NCI-H2196 treated with DMSO at 0.1 percent for 48 hours (cell line): Measurements from ENCODE around the gene DNAAF8.
"Not testable (repeated sequence)": the region's sequence is repeated elsewhere in the genome, so short reads cannot be mapped to it uniquely, and the experiment has no call there.

Experiments used
- DNase-seq: peaks from one replicate; lab custom pipeline; 2025; ENCODE audit not compliant: unreplicated experiment; lab: John Stamatoyannopoulos, UW

The DNAAF8 gene

GRCh38 chr16:4780235-4780634, 45.9 kb downstream of the DNAAF8 start:
- DNase-seq: no peak

GRCh38 chr16:4783251-4783950, 49.1 kb downstream of the DNAAF8 start:
- no peak for DNase-seq

- no peak for DNase-seq
These were observed 49.6 kb downstream of the DNAAF8 start for GRCh38 chr16:4783951-4784336.

- DNase-seq: not testable (repeated sequence)
These were observed 50.2 kb downstream of the DNAAF8 start for GRCh38 chr16:4784444-4784987.

- no peak for DNase-seq
These were observed 51.6 kb downstream of the DNAAF8 start for GRCh38 chr16:4785758-4786433.

GRCh38 chr16:4787068-4787467, 52.7 kb downstream of the DNAAF8 start:
- no peak for DNase-seq

- no peak for DNase-seq
These were observed 53.5 kb downstream of the DNAAF8 start, which contains the start of gene SEPTIN12 for GRCh38 chr16:4787627-4788482. Gene SEPTIN12, minus strand, starts transcription at chr16:4788345. Its CDS starts 700 bp downstream, at chr16:4787645.

- no peak for DNase-seq
These were observed 54.2 kb downstream of the DNAAF8 start for GRCh38 chr16:4788489-4788889.

- DNase-seq: no peak
These were observed 54.6 kb downstream of the DNAAF8 start for GRCh38 chr16:4788910-4789309.

GRCh38 chr16:4790261-4790660, 55.9 kb downstream of the DNAAF8 start:
- no peak for DNase-seq

GRCh38 chr16:4790871-4791270, 56.5 kb downstream of the DNAAF8 start:
- DNase-seq: no peak

- DNase-seq: no peak
These were observed 58.7 kb downstream of the DNAAF8 start for GRCh38 chr16:4792951-4793513.

- DNase-seq: peak; percentile 59
These were observed 61.0 kb downstream of the DNAAF8 start, which contains the start of gene SMIM22 for GRCh38 chr16:4795181-4795827. Gene SMIM22, plus strand, starts transcription at chr16:4795369. Its CDS starts 366 bp downstream, at chr16:4795735.

- no peak for DNase-seq
These were observed 61.7 kb downstream of the DNAAF8 start for GRCh38 chr16:4795828-4796572.

GRCh38 chr16:4796982-4797804, 62.9 kb downstream of the DNAAF8 start:
- no peak for DNase-seq

- DNase-seq: no peak
These were observed 63.5 kb downstream of the DNAAF8 start for GRCh38 chr16:4797805-4798252.

GRCh38 chr16:4798456-4798855, 64.1 kb downstream of the DNAAF8 start:
- DNase-seq: no peak
